Neural progenitor cell (in vitro differentiated cells): ENCODE measurements around the gene RASD1.

ENCODE experiments used
- CTCF ChIP-seq: fragments of 200-600 bp; sonication (generic); IDR thresholded peaks from 2 replicates; pipeline ENCODE4 v1.5.1; 2017; ENCODE audit warnings: antibody characterized with exemption, mild to moderate bottlenecking
- EZH2 ChIP-seq: fragments of 200-600 bp; sonication (generic); IDR thresholded peaks from 2 replicates; pipeline ENCODE4 v1.6.1; 2017; ENCODE audit warnings: antibody characterized with exemption, mild to moderate bottlenecking, moderate library complexity
- EZH2phosphoT487 ChIP-seq: fragments of 200-600 bp; sonication (generic); IDR thresholded peaks from 2 replicates; pipeline ENCODE4 v1.6.1; 2017; ENCODE audit warnings: antibody characterized with exemption

DNA sequence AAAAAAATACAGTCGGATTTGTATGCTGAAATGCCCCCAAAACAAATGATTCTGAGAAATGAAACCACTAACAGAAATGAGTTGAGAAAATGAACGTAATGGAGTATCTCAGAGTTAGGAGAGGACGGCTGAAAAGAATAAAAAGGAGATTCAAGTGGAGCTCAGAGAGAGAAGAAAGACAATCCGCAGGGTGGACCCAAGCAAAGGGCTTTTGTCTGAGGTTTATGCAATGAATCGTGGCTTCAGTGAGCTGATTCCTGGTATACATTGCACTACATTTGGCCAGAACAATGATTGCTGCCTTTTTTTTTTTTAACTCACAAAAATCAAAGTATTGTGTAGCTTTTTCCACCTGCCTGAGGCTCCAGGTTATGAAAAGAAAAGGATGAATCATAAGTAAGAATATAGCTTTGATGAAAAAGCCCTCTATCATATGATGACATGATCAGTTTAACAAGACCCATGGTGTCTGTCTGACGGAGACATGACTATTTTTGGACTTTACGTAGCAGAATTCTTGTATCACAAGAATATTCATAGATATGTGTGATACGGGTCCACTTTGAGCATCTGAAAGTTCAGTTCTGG is 23.8 kb downstream of the RASD1 start:
- TF ChIP-seq CTCF, result no peak
- no peak for TF ChIP-seq EZH2phosphoT487
- no peak for TF ChIP-seq EZH2
